Measurements from ENCODE around the gene PLOD2. TPM values are rescaled to one million over a fixed set of nuclear protein-coding genes. Genes with fewer than 3 reads are reported as not detected.

Gene PLOD2
- total RNA-seq, 4 donors from 2014 or later, result 110 to 171 (median 156) TPM

DNA sequence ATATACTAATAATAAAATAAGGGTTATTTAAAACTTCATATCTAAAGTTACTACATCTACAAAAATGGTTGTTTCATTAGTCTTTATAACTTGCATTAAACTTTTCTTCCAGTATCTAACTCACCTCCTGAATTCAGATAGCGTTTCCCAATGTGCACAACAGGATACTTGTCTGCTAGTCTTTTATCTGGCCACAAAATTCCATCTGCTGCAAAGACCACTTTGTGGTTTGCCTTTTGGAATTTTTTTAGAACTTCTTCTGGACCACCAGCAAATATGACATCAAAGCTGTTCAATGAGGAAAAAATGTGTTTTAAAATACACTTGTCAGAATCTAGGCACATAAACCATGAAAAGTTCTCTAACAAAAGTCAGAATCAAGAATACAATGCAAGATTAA, 50.8 kb downstream of the PLOD2 start:
- TF ChIP-seq, protein P1, sequence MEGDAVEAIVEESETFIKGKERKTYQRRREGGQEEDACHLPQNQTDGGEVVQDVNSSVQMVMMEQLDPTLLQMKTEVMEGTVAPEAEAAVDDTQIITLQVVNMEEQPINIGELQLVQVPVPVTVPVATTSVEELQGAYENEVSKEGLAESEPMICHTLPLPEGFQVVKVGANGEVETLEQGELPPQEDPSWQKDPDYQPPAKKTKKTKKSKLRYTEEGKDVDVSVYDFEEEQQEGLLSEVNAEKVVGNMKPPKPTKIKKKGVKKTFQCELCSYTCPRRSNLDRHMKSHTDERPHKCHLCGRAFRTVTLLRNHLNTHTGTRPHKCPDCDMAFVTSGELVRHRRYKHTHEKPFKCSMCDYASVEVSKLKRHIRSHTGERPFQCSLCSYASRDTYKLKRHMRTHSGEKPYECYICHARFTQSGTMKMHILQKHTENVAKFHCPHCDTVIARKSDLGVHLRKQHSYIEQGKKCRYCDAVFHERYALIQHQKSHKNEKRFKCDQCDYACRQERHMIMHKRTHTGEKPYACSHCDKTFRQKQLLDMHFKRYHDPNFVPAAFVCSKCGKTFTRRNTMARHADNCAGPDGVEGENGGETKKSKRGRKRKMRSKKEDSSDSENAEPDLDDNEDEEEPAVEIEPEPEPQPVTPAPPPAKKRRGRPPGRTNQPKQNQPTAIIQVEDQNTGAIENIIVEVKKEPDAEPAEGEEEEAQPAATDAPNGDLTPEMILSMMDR (IDR thresholded peaks at IDR 0.05), result no peak
- TF ChIP-seq POLR2A (IDR thresholded peaks at IDR 0.05), result no peak
- DNase-seq, result no peak
- H3K36me3 ChIP-seq, result no peaks in the 10 kb centered on the region
- WGBS, 2 donors, result 90 to 100% methylated on average over 1 of the region's 1 CpG
- no peak overlapping the region for H3K4me3 ChIP-seq (replicated peaks in 1 of 3)
- H3K27ac ChIP-seq, result no peak overlapping the region
- intact Hi-C loops (cut with DNase I), result no loop called here
- no peaks in the 10 kb centered on the region for H3K27me3 ChIP-seq
- H3K9me3 ChIP-seq, result no peaks in the 10 kb centered on the region
- peaks cover 0 to 2% of the 10 kb centered on the region in 2 donors for H3K4me1 ChIP-seq

GRCh38 chr3:146106986-146107385, 54.0 kb downstream of the PLOD2 start:
- 77 to 85% methylated on average over 5 of the region's 5 CpGs for WGBS, 2 donors
- Histone ChIP-seq H3K4me3 (replicated peaks in 1 of 3) (no peak overlapping the region), H3K27me3 (no peaks in the 10 kb centered on the region), H3K4me1 (peaks cover 0 to 2% of the 10 kb centered on the region in 2 donors), H3K9me3 (no peaks in the 10 kb centered on the region), H3K36me3 (peaks cover 0 to under 1% of the 10 kb centered on the region in 2 donors), H3K27ac (no peak overlapping the region)
- no peak for DNase-seq
- TF ChIP-seq, protein P1 (IDR thresholded peaks at IDR 0.05), result no peak
- no peak for TF ChIP-seq POLR2A (IDR thresholded peaks at IDR 0.05)
- intact Hi-C loops (cut with DNase I), result no loop called here

DNA sequence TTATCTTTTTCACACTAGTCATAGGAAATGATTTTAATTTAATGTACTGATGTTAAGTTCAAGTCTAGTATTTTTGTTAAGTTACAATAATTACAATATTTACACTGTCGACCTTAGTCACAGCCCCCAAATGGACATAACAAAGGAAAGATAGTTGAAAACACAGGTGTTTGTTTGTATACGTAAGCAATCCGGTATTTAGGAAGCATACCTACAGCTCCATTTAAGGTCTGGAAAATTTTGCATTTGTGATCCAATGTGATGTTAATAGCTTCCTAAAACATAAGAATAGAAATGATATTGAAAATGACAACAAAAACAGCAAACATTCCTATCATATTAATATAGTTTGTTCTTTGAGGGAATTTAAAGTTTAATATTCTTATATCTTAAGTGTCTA, 56.9 kb downstream of the PLOD2 start:
- Histone ChIP-seq H3K9me3 (no peaks in the 10 kb centered on the region), H3K4me3 (replicated peaks in 1 of 3) (no peak overlapping the region), H3K4me1 (peaks cover 0 to 2% of the 10 kb centered on the region in 2 donors), H3K36me3 (peaks cover 4 to 13% of the 10 kb centered on the region in 2 donors), H3K27me3 (no peaks in the 10 kb centered on the region), H3K27ac (no peak overlapping the region)
- DNase-seq, result no peak
- 90 to 92% methylated on average over 3 of the region's 3 CpGs for WGBS, 2 donors
- intact Hi-C loops (cut with DNase I), result no loop called here
- TF ChIP-seq, protein P1 (IDR thresholded peaks at IDR 0.05), result no peak
- TF ChIP-seq POLR2A (IDR thresholded peaks at IDR 0.05), result no peak

GRCh38 chr3:146102885-146103284, 58.1 kb downstream of the PLOD2 start:
- no peak overlapping the region for H3K27ac ChIP-seq
- DNase-seq, result no peak
- WGBS, 2 donors, result 91 to 100% methylated on average over 3 of the region's 3 CpGs
- no peaks in the 10 kb centered on the region for H3K9me3 ChIP-seq
- intact Hi-C loops (cut with DNase I), result no loop called here
- no peak overlapping the region for H3K4me3 ChIP-seq (replicated peaks in 1 of 3)
- no peaks in the 10 kb centered on the region for H3K27me3 ChIP-seq
- no peak for TF ChIP-seq POLR2A (IDR thresholded peaks at IDR 0.05)
- TF ChIP-seq, protein P1 (IDR thresholded peaks at IDR 0.05), result no peak
- peaks cover 0 to 2% of the 10 kb centered on the region in 2 donors for H3K4me1 ChIP-seq
- H3K36me3 ChIP-seq, result peaks cover 4 to 13% of the 10 kb centered on the region in 2 donors

DNA sequence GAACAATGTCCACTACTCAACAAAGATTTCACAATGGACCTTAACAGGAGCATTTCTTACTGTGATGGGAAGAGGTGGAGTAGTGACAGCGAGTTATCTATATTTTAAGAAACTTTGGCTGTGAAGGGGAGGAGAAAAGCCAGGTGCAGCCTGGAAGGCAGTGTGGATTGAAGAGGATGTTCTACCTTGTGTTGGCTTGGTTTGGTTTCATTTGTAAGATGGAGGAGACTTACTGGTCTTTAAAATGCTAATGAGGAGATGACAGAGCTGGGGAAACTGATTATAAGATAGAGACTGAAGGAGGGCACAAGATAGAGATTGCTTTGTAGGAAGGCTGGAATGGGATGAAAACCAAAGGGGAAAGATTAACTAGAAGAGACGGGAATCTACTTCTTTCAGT, 59.4 kb downstream of the PLOD2 start:
- Histone ChIP-seq H3K9me3 (no peaks in the 10 kb centered on the region), H3K4me3 (replicated peaks in 1 of 3) (no peak overlapping the region), H3K27ac (no peak overlapping the region), H3K36me3 (peaks cover 4 to 13% of the 10 kb centered on the region in 2 donors), H3K27me3 (no peaks in the 10 kb centered on the region), H3K4me1 (peaks cover 0 to 2% of the 10 kb centered on the region in 2 donors)
- intact Hi-C loops (cut with DNase I), result no loop called here
- DNase-seq, result no peak
- 93 to 96% methylated on average over 2 of the region's 2 CpGs for WGBS, 2 donors
- TF ChIP-seq, protein P1 (IDR thresholded peaks at IDR 0.05), result no peak
- no peak for TF ChIP-seq POLR2A (IDR thresholded peaks at IDR 0.05)

Measured in thyroid gland (tissue), 4 donors.